T-helper 2 cell treated with Interferon-gamma antibody and Interleukin-4, amounts not matched to agents 100 ng/mL and 5 ng/mL, for 36 hours (primary cell): ENCODE data around the gene NFKBIL1. TPM values are rescaled to one million over a fixed set of nuclear protein-coding genes. Genes with fewer than 3 reads are reported as not detected.

ENCODE experiments used
- intact Hi-C: fragments of 100-400 bp; cut with micrococcal nuclease; formaldehyde crosslinking; loops from one replicate; pipeline ENCODE4 v1.15.1; 2023
- total RNA-seq: library from RNA; stranded (reverse); gene quantifications from 2 replicates; pipeline ENCODE4 v1.2.3, GENCODE V29; 2022

The NFKBIL1 gene
- total RNA-seq, 1 donor from 2014 or later = 16.3 TPM

DNA sequence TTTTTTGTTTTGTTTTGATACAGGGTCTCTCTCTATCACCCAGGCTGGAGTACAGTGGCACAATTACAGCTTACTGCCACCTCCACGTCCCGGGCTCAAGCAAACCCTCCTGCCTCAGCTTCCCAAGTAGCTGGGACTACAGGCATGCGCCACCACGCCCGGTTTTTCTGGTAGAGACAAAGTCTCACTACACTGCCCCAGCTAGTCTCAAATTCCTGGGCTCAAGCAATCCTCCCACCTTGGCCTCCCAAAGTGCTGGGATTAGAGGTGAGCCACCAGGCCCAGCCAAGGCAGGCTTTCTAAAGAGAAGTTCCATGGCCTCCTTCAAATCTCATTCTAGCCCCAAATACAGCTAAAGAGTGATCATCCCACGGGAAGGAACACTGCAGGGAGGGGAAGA is 13.4 kb upstream of the NFKBIL1 start:
- intact Hi-C loops = no loop called here

DNA sequence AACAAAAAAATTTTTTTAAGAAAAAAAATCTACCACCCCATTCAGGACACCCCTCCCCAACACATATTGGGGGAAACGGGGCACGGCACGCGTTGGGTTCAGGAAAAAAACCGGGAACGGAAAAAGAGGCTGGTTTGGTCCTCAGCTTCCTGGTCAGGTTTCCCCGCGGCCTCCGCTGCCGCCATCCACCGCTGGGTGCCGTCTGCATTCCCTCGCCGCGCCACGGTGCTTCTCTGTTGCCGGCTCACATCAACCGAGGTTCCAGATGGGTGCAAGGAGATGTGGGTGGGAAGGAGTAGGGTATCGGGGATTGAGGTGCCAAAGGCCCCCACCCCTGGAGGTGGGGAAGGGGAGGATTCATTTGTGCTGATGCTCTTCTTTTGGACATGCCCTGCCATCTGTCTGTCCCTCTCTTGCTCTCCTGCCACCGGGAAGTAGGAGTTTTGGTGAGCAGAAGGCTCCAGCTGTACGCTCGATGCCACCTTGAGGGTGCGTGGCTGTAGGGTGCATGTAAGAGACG is 12.8 kb upstream of the NFKBIL1 start:
- intact Hi-C loops = no loop called here

DNA sequence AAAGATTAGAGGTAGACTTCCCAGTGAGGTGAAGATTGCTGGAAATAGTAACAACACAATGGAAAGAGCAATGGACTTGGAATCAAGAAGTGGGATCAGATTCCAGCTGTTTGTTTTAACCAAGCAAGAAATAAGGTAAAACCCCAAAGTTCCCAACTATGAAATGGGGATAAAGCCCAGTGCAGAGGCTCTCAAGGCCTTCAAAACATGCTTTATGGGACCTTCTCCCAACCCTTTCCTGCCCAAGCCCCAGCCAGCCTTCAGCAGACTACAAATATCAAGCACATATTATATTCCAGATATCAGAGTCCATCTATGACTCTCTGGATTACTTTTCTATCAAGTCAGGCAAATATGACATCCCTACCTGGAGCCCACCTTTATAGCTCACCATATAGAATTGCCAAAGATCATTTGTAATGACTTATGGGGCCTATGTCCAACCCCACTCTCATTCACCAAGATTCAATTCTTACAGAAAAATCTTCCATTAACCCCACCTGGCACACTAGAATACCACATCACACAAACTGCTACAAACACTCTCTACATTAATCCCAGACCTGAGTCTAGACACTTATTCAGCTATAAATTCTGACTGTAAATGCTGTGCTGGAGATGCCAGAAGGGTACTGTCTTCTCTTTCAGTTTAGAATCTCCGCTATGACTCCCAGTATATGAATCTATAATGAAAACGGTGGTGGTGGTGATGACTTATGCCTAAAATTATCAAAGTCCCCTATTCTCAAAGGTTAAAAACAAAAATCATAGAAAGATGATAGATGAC is 11.7 kb upstream of the NFKBIL1 start:
- intact Hi-C loops = no loop called here

DNA sequence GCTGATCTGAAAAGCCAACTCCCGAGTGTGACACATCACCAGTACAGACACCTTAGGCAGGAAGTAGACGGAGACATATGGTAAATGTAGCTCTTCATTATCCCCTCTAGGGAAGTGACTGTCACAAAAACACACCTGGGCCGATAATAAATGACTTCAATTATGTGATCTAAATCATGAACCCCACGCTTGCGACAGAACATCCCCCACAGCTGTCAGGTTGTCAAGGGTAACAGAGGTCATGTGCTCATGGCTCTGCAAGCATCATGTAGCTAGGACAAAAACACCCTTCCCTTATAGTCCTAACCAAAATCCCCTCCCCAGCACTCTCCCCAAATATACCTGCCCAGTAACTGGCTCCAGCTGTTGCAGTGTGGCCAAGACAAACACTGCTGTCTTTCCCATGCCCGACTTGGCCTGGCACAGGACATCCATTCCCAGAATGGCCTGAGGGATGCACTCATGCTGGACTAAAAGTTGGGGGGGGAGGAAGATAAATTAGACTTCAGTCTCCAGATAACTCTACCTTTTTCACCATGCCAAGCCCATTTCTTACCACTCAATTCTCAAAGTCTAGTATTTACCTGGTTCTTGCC is 8.5 kb upstream of the NFKBIL1 start:
- intact Hi-C loops = no loop called here

DNA sequence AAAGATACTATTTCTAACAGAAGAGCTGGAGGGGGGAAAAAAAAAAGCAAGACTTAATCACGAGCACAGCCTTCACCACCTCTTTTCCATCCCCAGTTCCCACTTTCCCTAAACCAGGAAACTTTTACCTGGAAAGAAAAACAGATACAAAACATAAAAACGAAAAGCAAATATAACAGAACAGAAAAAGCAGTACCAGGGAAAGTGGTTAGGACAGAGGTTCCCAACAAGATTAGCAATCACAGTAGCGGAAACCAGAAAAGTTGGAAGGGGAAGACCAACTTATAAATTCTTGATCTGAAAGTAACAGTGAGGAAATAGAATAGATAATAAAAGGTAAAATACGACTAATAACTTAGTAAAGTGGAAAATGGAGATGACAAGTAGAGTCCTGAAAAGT is 6.8 kb upstream of the NFKBIL1 start:
- intact Hi-C loops = loop anchor here (1.0 to 10.0 kb wide), 8 partner anchors 46 to 592 kb away; partner anchors contain the start of genes CLIC1, FKBPL, HLA-C and MICA

DNA sequence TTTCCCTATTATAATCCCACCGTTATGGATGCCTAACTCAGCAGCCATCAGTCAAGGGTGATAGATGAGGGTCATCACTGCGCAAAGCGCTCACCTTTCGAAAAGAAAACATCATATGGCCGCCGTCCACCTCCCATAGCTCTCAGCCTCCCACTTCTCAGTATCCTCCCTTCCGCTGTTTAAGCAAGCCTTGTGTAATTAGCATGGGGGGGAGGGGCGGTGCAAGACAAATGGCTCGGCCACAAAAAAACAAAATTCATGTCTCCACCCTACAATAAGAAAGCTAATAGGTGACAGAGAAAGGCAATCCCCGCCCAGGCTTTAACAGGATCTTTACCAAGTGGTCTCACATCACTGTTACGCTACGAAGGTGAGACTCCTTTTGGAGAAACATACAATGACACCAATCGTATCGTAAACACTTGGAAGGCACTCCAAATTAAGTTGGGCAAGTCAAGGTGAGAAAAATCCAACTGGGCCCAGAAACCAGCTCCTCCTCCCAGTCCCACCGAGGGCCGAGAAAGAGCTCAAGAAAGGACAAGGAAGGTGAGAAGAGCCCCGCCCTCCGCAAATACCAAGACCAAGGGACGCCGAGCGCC is 6.2 kb upstream of the NFKBIL1 start:
- intact Hi-C loops = loop anchor here (1.0 to 10.0 kb wide), 8 partner anchors 47 to 591 kb away; partner anchors contain the start of genes CLIC1, FKBPL, HLA-C and MICA

DNA sequence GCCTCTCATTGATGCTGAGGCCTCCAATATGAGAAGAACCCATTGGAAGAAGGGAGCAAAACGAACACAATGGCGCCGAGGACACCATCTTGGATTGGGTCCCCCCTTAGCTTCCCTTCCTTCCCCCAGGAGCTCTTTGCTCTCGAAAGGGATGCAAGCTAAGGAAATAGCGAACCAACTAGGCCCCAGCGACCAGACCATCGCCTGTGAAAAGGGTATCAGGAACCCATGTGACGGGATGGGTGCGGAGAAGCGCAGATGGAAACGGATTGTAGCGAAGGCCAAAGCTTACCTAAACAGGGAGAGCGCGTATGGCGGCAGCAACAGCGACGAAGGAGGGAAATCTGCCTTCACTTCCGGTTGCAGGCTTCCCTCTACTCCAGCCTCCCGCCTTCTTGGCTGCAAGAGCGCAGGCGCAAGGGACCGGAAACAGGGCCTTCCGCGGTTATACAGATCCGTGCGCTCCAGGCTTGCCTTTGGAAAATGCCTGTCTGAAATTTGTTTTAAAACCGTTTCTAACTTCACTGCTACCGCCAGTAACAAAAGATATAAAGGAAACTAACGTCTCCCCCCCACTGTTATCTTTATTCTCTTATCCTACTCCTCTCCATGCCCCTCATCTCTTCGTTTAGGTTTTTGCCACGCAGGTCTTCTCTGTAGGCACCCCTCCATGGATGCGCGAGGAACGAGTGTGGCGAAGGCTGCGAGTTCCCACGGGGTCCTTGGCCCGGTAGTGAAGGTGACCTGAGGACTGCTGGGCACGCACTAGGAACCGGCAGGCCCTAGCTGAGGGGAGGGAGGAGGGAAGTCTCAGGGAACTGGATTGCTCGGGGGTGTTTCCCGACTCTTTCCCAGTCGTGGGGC is 5.5 kb upstream of the NFKBIL1 start, which contains the start of gene DDX39B:
Gene DDX39B, minus strand, starts transcription at position 346 of the 864 bp plus-strand sequence. CDS start 1,471 bp downstream, outside the sequence.
- intact Hi-C loops = loop anchor here (1.0 to 10.0 kb wide), 9 partner anchors 48 to 590 kb away; partner anchors contain the start of genes BAG6, CLIC1, FKBPL and HLA-C

DNA sequence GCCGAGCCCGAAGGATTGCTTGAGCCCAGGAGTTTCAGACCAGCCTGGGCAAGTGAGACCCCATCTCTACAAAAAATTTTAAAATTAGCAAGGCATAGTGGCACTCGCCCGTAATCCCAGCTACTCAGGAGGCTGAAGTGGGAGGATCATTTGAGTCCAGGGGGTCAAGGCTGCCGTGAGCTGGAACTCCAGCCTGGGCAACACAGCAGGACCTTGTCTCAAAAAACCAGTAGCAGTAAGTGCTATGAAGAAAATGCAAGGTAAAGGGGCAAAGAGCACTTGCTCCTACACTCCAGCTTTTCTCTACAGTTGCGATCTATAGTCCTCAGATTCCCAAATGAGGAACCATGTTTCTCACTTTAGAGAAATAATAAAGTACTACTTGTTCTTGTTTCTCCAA is 3.8 kb upstream of the NFKBIL1 start:
- intact Hi-C loops = loop anchor here (5.0 to 10.0 kb wide), 4 partner anchors 141 to 589 kb away; partner anchors contain the start of genes CLIC1, FKBPL, MICA and NELFE

DNA sequence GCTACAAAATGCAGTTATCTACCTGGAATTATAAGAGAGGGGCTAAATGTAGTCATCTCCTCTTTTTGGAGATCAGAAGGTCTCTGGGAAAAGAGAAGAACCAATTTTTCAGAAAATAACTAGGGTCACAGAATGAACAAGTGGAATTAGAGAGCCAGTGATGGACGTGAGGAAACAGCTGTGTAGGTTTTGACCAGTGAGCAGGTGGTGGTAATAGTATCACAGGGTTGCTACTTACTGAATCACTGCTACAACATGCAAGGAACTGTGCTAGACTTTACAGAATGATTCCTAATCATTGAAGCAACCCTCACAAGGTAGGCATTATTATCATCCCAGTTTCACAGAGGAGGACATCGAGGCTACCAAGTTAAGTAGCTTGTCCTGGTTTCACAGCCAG is 2.7 kb upstream of the NFKBIL1 start:
- intact Hi-C loops = loop anchor here (5.0 to 10.0 kb wide), 4 partner anchors 142 to 588 kb away; partner anchors contain the start of genes CLIC1, FKBPL, MICA and NELFE

DNA sequence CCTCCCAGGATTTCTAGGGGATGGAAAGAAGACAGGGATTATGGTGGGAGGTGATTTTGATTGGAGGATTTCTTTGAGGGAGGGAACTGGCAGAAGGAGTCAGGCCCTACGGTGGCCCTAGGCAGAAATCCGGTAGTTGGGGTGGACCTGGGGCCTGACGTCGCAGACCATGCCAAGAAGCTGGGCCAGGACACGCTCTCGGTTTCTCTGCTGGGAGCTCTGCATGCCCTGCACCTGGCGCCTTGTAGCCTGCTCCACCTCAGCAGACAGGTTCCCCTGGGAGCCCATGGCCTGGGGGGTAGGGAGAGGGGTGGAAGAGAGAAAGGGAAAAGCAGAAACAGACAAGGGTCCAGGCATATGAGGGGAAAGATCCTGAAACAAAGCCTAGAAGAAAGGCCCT is 2.1 kb upstream of the NFKBIL1 start:
- intact Hi-C loops = loop anchor here (10.0 kb wide), 2 partner anchors 190 to 410 kb away; partner anchors contain the start of genes CLIC1, NELFE and SKIC2

DNA sequence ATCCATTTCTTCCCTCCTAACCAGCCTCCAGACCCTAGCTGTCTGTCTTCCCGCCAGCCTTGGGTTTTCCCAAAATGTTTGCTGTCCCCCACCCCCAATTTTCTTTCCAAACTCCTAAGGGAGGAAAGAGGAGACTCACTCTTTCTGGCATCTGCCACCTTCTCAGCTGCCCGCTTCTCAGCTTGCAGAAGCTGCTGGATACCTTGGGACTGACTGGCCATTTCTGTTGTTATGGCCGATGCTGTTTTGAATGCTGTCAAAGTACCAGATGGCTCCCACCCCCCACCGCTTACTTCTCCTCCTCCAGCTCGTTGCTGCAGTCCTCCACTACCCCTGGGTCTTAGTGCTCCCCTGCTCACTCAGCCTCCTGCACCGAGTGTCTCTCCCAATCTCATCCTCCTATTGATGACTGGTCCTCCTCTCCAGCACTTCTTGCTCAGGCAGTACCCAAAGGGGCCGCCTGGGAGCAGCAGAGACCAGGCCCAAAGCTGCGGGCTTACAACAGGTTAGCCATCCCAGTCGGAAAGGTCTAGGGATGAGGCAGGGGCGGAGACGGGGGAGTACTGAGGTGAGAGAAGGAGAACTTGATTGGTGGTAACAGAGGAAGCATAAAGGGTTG is 960 bp upstream of the NFKBIL1 start, which contains the start of gene ATP6V1G2:
Gene ATP6V1G2, minus strand, starts transcription at position 270 of the 619 bp plus-strand sequence. Its CDS starts 49 bp downstream, at position 221.
- intact Hi-C loops = loop anchor here (1.0 to 10.0 kb wide), 7 partner anchors 22 to 408 kb away; partner anchors contain the start of genes CLIC1, GPANK1, HSPA1B and NELFE

DNA sequence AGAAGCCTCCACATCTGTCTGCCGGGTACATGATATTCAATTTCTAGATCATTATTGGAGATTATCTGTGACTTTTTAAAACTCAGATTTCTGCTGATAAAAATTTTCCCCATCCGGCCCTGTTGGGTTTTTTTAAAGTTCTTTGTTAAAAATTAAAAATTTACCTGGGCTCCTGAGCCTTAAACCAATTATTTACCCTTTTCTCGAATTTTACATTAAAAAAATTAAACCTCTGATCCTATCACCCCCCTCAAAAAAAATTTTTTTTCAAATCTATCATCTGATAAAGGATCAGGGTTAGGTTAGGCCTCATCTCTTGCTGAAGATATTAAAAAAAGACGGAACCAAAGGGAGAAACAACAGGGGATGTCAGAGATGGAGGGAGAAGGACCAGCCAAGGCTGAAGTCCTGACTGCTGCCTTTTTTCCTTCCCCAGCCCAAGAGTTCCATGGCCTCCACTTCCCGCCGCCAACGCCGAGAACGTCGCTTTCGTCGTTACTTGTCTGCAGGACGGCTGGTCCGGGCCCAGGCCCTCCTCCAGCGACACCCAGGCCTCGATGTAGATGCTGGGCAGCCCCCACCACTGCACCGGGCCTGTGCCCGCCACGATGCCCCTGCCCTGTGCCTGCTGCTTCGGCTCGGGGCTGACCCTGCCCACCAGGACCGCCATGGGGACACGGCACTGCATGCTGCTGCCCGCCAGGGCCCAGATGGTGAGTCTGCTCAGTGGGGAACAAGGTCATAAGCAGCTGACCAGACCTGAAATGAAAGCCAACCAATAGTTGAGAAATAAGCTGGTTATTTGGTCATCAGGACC is 527 bp downstream of the NFKBIL1 start:
- intact Hi-C loops = loop anchor here (1.0 to 10.0 kb wide), 8 partner anchors 21 to 407 kb away; partner anchors contain the start of genes BAG6, CLIC1, GPANK1 and HSPA1B

DNA sequence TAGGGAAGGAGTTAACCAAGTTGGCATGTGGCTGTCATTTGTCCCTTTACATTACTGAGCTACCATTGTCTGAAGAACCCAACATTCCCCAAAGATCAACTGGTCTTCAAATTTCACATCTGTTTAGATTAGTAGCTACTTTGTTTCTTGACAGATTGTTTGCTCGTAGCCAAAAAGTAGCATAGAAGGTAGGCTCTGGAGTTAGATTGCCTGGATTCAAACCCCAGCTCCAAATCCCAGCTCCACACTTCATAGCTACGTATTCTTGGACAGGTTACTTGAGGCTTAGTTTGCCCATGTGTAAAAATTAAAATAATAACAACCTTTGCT is 1.1 kb downstream of the NFKBIL1 start:
- intact Hi-C loops = loop anchor here (10.0 kb wide), 2 partner anchors 186 to 406 kb away; partner anchors contain the start of genes CLIC1, NELFE and SKIC2

DNA sequence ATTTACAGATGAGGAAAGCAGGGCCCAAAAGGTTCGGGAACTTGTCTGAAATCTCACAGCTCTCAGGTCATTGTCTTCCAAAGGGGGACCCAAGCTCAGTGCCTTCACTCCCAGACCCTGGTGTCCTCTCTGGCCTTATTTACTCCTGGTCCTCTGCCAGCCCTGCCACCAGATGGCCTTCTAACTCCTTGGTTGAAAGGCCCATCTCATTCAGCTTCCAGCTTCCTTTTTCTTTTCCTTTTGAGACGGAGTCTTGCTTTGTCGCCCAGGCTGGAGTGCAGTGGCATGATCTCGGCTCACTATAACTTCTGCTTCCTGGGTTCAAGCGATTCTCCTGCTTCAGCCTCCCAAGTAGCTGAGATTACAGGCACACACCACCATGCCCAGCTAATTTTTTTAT is 4.0 kb downstream of the NFKBIL1 start:
- intact Hi-C loops = loop anchor here (1.0 kb wide), 1 partner anchor 47 kb away; no protein-coding TSS in a partner anchor

DNA sequence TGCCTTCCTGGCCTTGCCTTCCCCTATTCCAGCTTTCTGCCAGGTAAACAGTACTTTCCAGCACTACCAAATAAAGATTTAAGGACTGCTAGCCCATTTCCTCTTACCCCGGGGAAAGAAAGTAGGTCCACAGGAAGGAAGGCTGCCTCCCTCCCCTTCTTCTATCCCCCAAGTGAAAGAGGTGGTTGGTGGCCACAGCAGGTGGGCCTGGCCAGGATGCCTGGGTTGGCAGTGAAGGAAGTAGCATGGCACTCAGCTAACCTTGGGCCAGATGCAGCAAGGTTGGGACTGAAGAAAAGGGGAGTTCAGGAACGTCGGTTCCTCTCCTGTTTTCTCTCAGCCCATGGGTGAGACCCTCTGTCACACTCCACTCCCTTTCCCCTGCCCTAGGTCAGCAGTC is 8.9 kb downstream of the NFKBIL1 start:
- intact Hi-C loops = no loop called here

DNA sequence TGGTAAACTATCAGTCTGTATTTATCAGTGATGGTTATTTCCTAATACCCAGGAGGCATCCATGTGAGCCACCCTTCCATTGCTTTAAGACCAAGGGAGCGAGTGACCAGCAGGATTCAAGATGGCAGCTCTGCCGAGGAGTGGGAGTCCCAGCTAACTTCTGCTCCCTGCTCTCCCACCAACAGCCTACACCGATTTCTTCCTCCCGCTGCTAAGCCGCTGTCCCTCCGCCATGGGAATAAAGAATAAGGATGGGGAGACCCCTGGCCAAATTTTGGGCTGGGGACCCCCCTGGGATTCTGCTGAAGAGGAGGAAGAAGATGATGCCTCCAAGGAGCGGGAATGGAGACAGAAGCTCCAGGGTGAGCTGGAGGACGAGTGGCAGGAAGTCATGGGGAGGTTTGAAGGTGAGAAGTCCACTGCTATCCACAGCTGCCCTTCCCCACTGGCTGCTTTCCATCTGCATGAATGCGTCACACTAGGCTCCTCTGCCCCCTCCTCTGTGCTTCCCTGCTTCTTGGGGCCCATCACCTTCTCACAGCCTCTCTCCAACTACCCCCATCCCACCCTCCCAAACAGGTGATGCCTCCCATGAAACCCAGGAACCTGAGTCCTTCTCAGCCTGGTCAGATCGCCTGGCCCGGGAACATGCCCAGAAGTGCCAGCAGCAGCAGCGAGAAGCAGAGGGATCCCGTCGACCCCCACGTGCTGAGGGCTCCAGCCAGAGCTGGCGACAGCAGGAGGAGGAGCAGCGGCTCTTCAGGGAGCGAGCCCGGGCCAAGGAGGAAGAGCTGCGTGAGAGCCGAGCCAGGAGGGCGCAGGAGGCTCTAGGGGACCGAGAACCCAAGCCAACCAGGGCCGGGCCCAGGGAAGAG is 10.3 kb downstream of the NFKBIL1 start:
- intact Hi-C loops = loop anchor here (2.0 kb wide), 1 partner anchor 17 kb away; the partner anchor contains the start of gene TNF

DNA sequence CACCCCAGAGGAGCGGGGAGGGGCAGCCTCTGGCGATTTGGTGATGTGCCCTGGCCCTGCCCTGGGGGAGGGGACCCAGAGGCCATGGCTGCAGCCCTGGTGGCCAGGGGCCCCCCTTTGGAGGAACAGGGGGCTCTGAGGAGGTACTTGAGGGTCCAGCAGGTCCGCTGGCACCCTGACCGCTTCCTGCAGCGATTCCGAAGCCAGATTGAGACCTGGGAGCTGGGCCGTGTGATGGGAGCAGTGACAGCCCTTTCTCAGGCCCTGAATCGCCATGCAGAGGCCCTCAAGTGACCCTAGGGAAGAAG is 10.9 kb downstream of the NFKBIL1 start:
- intact Hi-C loops = loop anchor here (2.0 kb wide), 1 partner anchor 17 kb away; the partner anchor contains the start of gene TNF
